Gastrocnemius medialis (tissue), 4 donors: ENCODE measurements around the gene GPR42. TPM values are rescaled to one million over a fixed set of nuclear protein-coding genes. Genes with fewer than 3 reads are reported as not detected.

Experiments
- ATAC-seq, 2 donors: fragments of 150-250 bp; one replicate each; pipeline ENCODE4 v1.9.1; 2016
- DNase-seq, 2 donors: peaks; one replicate each; pipeline ENCODE4 v3.0.0-alpha.2; 2019
- H3K27ac ChIP-seq, 4 donors: fragments of 200-600 bp; sonication (generic); 1 replicate in 1 of 4; 2 replicates in 3 of 4; pipeline ENCODE4 v1.5.1; 2016 to 2018; ENCODE audit warnings: mild to moderate bottlenecking in 2 of 4, moderate library complexity in 1 of 4
- H3K27me3 ChIP-seq, 3 donors: fragments of 200-600 bp; sonication (generic) in 2 of 3; 1 replicate in 1 of 3; 2 replicates in 2 of 3; pipeline versions ENCODE4 v1.5.1 to v1.6.0; 2016 to 2019; ENCODE audit warnings: mild to moderate bottlenecking in 1 of 3, moderate library complexity in 1 of 3
- H3K36me3 ChIP-seq, 2 donors: fragments of 200-600 bp; sonication (generic) in 1 of 2; one replicate each; pipeline ENCODE4 v1.5.1; 2017 to 2018
- H3K4me1 ChIP-seq, 2 donors: fragments of 200-600 bp; sonication (generic) in 1 of 2; one replicate each; pipeline ENCODE4 v1.5.1; 2016 to 2017; ENCODE audit warnings: mild to moderate bottlenecking in 2 of 2
- H3K4me3 ChIP-seq, 4 donors: fragments of 200-600 bp; sonication (generic) in 3 of 4; 1 replicate in 1 of 4; 2 replicates in 3 of 4; pipeline ENCODE4 v1.5.1; 2016 to 2019; ENCODE audit warnings: mild to moderate bottlenecking in 2 of 4
- H3K9me3 ChIP-seq, 3 donors: fragments of 200-600 bp; sonication (generic) in 2 of 3; 1 replicate in 1 of 3; 2 replicates in 2 of 3; pipeline ENCODE4 v1.5.1; 2016 to 2019
- CTCF ChIP-seq, 5 experiments: fragments of 450-650 bp in 3 of 5; fragments of 200-600 bp in 2 of 5; sonication (generic) in 2 of 5; IDR thresholded peaks in 4 of 5; conservative IDR thresholded peaks in 1 of 5; 1 replicate in 4 of 5; 2 replicates in 1 of 5; pipeline ENCODE4 v1.5.1; 2016 to 2019; ENCODE audit warnings: antibody characterized with exemption in 5 of 5, mild to moderate bottlenecking in 3 of 5, moderate library complexity in 3 of 5
- POLR2A ChIP-seq, 2 donors: fragments of 450-650 bp; IDR thresholded peaks; one replicate each; pipeline ENCODE4 v1.6.1; 2017; ENCODE audit warnings: antibody characterized with exemption in 2 of 2, mild to moderate bottlenecking in 2 of 2, moderate library complexity in 2 of 2
- in situ Hi-C, 4 donors: fragments of 200-750 bp; cut with MboI; loops; one replicate each; pipeline versions ENCODE4 v1.15.0 to v1.8.0; 2017; ENCODE audit warnings: low sequenced_read_pairs in 4 of 4
- intact Hi-C: fragments of 100-400 bp; cut with DNase I; formaldehyde crosslinking; loops from one replicate; pipeline ENCODE4 v1.15.1; 2023; ENCODE audit warnings: low total_unique reads
- total RNA-seq, 4 donors: library from RNA; depleted of rRNA; stranded (reverse); fragments of >200 nt; gene quantifications; one replicate each; pipeline versions ENCODE4 v1.1.0 to v1.2.3, GENCODE V29; 2016

Gene GPR42
- total RNA-seq, 4 donors from 2014 or later = not detected

- Histone ChIP-seq H3K9me3 (peaks cover 0 to 5% (median 0%) of the 10 kb centered on the region in 3 donors), H3K4me3 (no peak overlapping the region), H3K4me1 (no peaks in the 10 kb centered on the region), H3K27ac (no peak overlapping the region), H3K27me3 (no peaks in the 10 kb centered on the region), H3K36me3 (no peaks in the 10 kb centered on the region)
- ATAC-seq = no peak
- intact Hi-C loops = no loop called here
- no peak for TF ChIP-seq POLR2A (IDR thresholded peaks at IDR 0.05)
- no peak for TF ChIP-seq CTCF (IDR thresholded peaks at IDR 0.05 in 4 of 5, conservative IDR thresholded peaks at IDR 0.05 in 1 of 5)
- no peak for DNase-seq
- in situ Hi-C loops = no loop called here
Observed at GRCh38 chr19:35389192-35389861, 18.5 kb downstream of the GPR42 start.

GRCh38 chr19:35392742-35393715 lies 22.2 kb downstream of the GPR42 start:
- H3K9me3 ChIP-seq = no peaks in the 10 kb centered on the region
- no peaks in the 10 kb centered on the region for H3K4me1 ChIP-seq
- no peaks in the 10 kb centered on the region for H3K27me3 ChIP-seq
- no peak for TF ChIP-seq CTCF (IDR thresholded peaks at IDR 0.05 in 4 of 5, conservative IDR thresholded peaks at IDR 0.05 in 1 of 5)
- no peak for TF ChIP-seq POLR2A (IDR thresholded peaks at IDR 0.05)
- H3K36me3 ChIP-seq = no peaks in the 10 kb centered on the region
- ATAC-seq (no peak), DNase-seq (no peak)
- no peak overlapping the region for H3K4me3 ChIP-seq
- intact Hi-C loops = no loop called here
- H3K27ac ChIP-seq = no peak overlapping the region
- in situ Hi-C loops = no loop called here

GRCh38 chr19:35395382-35396199 lies 24.7 kb downstream of the GPR42 start:
- H3K36me3 ChIP-seq = no peaks in the 10 kb centered on the region
- H3K4me1 ChIP-seq = no peaks in the 10 kb centered on the region
- intact Hi-C loops (no loop called here), in situ Hi-C loops (no loop called here)
- H3K27ac ChIP-seq = no peak overlapping the region
- no peaks in the 10 kb centered on the region for H3K9me3 ChIP-seq
- no peak for ATAC-seq
- TF ChIP-seq CTCF (IDR thresholded peaks at IDR 0.05 in 4 of 5, conservative IDR thresholded peaks at IDR 0.05 in 1 of 5) (no peak), POLR2A (IDR thresholded peaks at IDR 0.05) (no peak)
- no peaks in the 10 kb centered on the region for H3K27me3 ChIP-seq
- no peak overlapping the region for H3K4me3 ChIP-seq
- DNase-seq = no peak

- Histone ChIP-seq H3K4me3 (no peak overlapping the region), H3K27ac (no peak overlapping the region), H3K27me3 (no peaks in the 10 kb centered on the region), H3K9me3 (no peaks in the 10 kb centered on the region), H3K4me1 (no peaks in the 10 kb centered on the region), H3K36me3 (no peaks in the 10 kb centered on the region)
- TF ChIP-seq CTCF (IDR thresholded peaks at IDR 0.05 in 4 of 5, conservative IDR thresholded peaks at IDR 0.05 in 1 of 5) (no peak), POLR2A (IDR thresholded peaks at IDR 0.05) (no peak)
- intact Hi-C loops = no loop called here
- ATAC-seq = no peak
- no peak for DNase-seq
- in situ Hi-C loops = no loop called here
Observed at GRCh38 chr19:35396240-35396885, 25.5 kb downstream of the GPR42 start.
